GM18508 (cell line): ENCODE data around the gene GOLGA8R.
"Not testable (repeated sequence)": the region's sequence is repeated elsewhere in the genome, so short reads cannot be mapped to it uniquely, and the experiment has no call there.

Experiments used
- ATAC-seq: cut with Tn5 transposase; IDR thresholded peaks from one replicate; pipeline ENCODE4 v1.9.1; 2021; ENCODE audit warnings: moderate number of reproducible peaks; ENCODE audit not compliant: insufficient read depth, unreplicated experiment

GOLGA8R gene

GRCh38 chr15:30414160-30414559 is at the start of gene GOLGA8R:
Gene GOLGA8R (minus strand): TSS chr15:30414260. CDS start chr15:30414162, 98 bp downstream.
- not testable (repeated sequence) for ATAC-seq

- not testable (repeated sequence) for ATAC-seq
These were observed 49.8 kb upstream of the GOLGA8R start for GRCh38 chr15:30463849-30464248.

GRCh38 chr15:30462176-30462575 is 48.1 kb upstream of the GOLGA8R start:
- not testable (repeated sequence) for ATAC-seq

- ATAC-seq = not testable (repeated sequence)
These were observed 38.6 kb upstream of the GOLGA8R start for GRCh38 chr15:30452702-30453101.

- ATAC-seq = not testable (repeated sequence)
These were observed 24.3 kb upstream of the GOLGA8R start for GRCh38 chr15:30438348-30438747.

GRCh38 chr15:30435878-30436277 is 21.8 kb upstream of the GOLGA8R start:
- ATAC-seq = not testable (repeated sequence)

GRCh38 chr15:30420723-30421122 is 6.7 kb upstream of the GOLGA8R start:
- not testable (repeated sequence) for ATAC-seq

- not testable (repeated sequence) for ATAC-seq
These were observed 6.4 kb downstream of the GOLGA8R start for GRCh38 chr15:30407636-30408035.

GRCh38 chr15:30398988-30399387 is 15.1 kb downstream of the GOLGA8R start:
- not testable (repeated sequence) for ATAC-seq

- ATAC-seq = not testable (repeated sequence)
These were observed 20.4 kb downstream of the GOLGA8R start for GRCh38 chr15:30393664-30393991.

GRCh38 chr15:30392766-30393663 is 21.0 kb downstream of the GOLGA8R start, which contains the start of gene CHRFAM7A:
Gene CHRFAM7A (minus strand): TSS chr15:30393540. CDS start chr15:30383351, 10,189 bp downstream.
- not testable (repeated sequence) for ATAC-seq

- ATAC-seq = not testable (repeated sequence)
These were observed 27.7 kb downstream of the GOLGA8R start for GRCh38 chr15:30386318-30386887.

- ATAC-seq = not testable (repeated sequence)
These were observed 37.0 kb downstream of the GOLGA8R start for GRCh38 chr15:30377082-30377413.

- ATAC-seq = not testable (repeated sequence)
These were observed 37.5 kb downstream of the GOLGA8R start for GRCh38 chr15:30376375-30377081.

GRCh38 chr15:30375872-30376271 is 38.2 kb downstream of the GOLGA8R start:
- not testable (repeated sequence) for ATAC-seq

- not testable (repeated sequence) for ATAC-seq
These were observed 39.2 kb downstream of the GOLGA8R start for GRCh38 chr15:30374862-30375261.

- ATAC-seq = not testable (repeated sequence)
These were observed 45.8 kb downstream of the GOLGA8R start for GRCh38 chr15:30368271-30368670.

- not testable (repeated sequence) for ATAC-seq
These were observed 46.8 kb downstream of the GOLGA8R start for GRCh38 chr15:30367246-30367645.

GRCh38 chr15:30361404-30361803 is 52.7 kb downstream of the GOLGA8R start:
- not testable (repeated sequence) for ATAC-seq

- ATAC-seq = not testable (repeated sequence)
These were observed 53.1 kb downstream of the GOLGA8R start for GRCh38 chr15:30360990-30361389.

GRCh38 chr15:30355043-30355442 is 59.0 kb downstream of the GOLGA8R start:
- not testable (repeated sequence) for ATAC-seq
